ENCODE data around the gene HAVCR1. TPM values are rescaled to one million over a fixed set of nuclear protein-coding genes. Genes with fewer than 3 reads are reported as not detected.
"Not testable (repeated sequence)": the region's sequence is repeated elsewhere in the genome, so short reads cannot be mapped to it uniquely, and the experiment has no call there.

Gene HAVCR1
- 1 to 10 TPM in 3 of 5 donors, under 1 TPM in 2; 0.24 to 1.5 (median 1.1) TPM for polyA plus RNA-seq (ENCODE audit: insufficient read depth in 1 of 5, insufficient read length in 5 of 5, low replicate concordance in 1 of 5)
- long read RNA-seq, donor 1, result 0 reads
- long read RNA-seq, donor 2, result 0 reads
- long read RNA-seq, donor 3, result 0 reads
- long read RNA-seq, donor 4, result 0 reads
- long read RNA-seq, donor 5, result 0 reads
- long read RNA-seq, donor 6, result 0 reads
- long read RNA-seq, donor 7, result 0 reads
- long read RNA-seq, donor 8, result 0 reads

DNA sequence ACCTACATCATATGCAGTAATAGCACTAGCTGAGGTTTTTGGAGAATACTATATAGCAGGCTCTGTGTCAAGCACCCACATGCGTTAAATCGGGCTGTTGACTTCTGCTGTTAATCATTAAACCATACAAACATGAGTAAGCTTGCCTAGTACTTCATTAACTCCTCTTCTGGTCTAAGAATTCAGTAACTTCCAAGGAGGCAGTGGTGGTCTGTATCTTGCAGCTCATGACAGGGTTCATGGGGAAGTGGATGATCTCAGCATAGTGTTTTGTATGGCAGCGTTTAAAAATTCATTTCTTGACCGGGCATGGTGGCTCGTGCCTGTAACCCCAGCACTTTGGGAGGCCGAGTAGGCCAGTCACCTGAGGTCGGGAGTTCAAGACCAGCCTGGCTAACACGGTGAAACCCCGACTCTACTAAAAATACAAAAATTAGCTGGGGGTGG, at the start of gene HAVCR1:
Gene HAVCR1, minus strand, starts transcription at position 24 of the 447 bp plus-strand sequence. CDS start 1,173 bp downstream, outside the sequence.
- no peak for DNase-seq

DNA sequence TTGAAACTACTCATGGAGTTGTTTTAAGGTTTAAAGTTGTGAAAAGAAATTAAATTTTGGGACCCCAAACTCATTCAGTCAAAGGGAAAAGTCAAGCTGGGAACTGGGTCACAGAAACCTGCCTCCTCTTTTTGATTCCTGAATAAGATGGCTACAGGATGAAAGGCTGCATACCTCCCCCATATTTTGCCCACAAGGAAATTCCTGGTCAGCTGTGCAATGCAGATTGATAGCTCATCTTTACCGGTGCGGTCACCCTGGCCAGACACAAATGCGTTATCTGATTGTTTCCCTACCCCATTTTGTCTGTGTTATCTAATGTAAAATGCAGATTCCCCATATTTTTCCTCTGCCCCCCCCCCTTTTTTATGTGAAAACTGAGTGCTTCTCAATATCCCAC, 48.6 kb upstream of the HAVCR1 start:
- no peak for DNase-seq

DNA sequence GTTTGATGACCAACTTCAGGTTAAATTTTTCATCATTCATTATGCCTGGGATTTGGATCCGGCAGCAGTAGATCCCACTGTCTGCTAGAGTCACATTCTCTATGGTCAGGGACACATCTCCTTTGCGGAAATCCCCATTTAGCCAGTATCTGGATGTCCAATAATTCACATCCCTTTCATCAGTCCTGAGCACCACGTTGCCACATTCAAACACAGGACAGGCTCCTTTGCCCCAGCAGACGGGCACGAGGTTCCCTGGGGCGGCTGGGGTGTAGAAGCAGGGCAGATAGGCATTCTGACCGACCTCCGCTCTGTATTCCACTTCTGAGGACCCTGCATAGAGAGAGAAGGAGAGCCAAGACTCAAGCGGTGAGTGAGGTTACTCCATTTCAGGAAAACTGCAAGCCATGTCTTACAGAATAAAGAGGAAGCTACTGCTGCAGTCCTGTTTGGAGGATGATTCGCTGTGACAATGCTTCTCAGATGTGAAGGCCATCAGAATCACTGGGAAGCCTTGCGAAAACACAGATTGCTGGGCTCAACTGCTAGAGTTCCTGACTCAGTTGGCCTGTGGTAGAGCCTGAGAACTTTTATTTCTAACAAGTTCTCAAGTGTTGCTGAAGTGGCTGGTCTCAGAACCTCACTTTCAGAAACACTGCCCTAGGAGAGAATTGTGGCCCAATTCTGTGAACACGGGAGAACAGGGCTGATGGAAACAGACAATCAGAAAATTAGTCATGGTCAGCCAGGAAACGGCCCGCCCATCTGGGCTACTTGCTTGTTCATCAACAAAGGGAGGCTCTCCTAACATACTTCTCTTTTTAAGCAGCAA, 47.9 kb upstream of the HAVCR1 start:
- DNase-seq, result no peak

DNA sequence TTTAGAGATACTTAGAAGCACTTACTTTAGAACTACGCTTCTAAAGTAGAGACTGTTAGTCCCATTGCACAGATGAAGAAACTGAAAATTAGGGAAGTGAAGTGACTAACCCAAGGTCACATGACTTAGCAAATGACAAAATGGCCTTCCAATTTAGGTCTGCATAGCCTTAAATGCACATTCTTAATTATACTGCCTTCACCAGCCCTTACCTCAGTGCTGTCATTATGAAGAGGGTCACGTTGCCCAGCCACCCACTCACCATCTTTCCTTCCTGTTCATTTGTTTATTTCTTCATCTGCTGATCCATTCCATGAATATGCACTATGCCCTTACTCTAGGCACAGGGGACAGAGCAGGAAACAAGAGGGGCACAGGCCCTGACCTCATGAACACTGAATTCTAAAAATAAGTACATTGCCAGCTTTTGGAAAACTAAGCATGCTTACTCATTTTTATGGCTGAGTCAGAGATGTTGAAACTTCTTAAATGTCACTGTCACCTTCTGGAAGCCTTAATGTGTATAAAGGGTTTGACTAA, 41.3 kb upstream of the HAVCR1 start:
- no peak for DNase-seq

DNA sequence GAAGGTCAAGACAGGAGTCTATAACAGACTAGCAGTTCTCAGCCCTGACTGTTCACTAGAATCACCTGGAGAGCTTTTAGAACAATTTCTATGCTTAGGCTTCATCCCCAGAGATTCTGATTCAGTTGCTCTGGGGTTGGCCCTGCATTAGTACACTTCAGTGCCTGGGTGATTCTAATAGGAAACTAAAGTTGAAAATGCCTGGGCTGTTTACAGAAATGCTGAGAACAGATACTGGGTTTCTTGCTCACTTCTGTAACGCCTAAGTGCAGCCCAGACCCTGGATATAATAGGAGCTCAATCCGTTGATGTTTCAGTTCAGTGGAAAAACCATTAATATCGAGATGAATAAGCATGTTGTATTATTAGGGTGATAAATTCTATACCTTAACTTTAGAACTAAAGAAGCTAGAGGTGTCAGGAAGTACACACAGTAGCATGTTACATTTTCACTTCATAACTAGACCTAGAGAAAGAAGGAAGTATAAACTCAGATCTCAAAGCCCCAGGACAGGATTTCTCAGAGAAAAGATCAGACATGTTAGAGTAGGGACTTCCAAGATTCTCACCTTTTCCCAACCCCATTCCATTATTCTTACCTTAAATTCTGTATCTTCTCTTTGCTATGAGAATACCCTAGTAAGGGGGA, 29.6 kb upstream of the HAVCR1 start:
- no peak for DNase-seq

DNA sequence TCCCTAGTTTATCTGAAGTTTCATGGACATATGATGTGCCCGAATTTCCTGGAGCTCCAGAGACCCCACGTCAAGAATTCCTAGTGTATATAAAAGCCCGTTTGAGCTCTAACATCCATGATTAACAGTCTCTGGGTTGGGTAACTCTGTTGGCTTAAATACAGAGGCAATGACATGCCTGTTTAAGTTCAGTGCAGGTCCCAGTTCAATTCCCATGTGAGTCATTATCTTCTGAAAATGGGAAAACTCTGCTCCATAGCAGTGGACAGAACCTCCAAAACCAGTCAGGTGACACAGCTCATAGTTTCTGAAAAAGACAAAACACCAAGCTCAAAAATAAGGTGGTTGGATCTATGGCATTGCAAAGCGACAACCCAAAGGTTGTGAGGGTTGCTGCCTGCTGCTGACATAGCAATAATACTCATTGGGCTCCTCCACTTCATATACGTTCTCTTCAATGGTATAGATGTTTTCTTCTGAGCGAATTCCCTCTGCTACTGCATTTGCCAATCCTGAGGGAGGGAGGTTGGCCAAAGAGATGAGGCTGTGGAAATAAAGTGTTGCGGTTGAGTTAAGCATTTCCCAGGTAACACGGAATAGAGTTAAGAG, 27.9 kb upstream of the HAVCR1 start:
- no peak for DNase-seq

DNA sequence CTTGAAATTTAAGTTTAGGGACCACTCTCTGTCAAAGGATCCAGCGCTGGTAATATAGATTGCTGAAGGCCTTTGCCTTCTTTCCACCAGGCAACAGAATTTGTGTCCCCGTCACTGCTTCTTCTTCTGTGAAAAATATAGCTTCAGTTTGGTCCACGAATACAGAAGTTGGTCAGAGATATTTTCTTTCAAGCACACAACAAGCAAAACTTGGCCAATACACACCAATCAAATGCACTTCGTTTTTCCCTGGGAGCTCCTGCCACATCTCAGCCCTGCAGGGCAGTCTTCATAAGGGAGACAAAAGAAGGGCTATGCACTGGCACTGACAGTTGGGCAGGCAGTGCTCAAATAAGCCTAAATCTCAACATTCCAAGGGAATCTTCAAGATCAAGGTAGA, 27.0 kb upstream of the HAVCR1 start:
- DNase-seq, result no peak

DNA sequence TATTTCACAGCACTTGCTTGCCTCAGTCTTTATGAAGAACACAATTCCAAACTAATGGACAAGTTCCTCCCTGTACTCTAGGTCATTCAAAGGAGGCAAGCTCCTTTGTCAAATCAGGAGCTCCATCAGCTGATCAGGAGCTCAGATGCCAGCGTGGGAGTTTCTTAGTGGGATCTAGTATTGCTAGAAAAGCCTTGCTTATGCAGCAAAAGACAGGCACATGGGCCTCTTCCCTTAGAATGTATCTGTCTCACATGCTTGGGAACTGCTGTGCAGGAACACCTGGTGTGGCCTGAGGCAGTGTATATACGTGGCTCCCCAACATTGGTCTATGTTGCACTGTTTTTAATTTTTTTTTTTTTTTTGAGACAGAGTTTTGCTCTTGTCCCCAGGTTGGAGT, 21.4 kb upstream of the HAVCR1 start:
- DNase-seq, result no peak

DNA sequence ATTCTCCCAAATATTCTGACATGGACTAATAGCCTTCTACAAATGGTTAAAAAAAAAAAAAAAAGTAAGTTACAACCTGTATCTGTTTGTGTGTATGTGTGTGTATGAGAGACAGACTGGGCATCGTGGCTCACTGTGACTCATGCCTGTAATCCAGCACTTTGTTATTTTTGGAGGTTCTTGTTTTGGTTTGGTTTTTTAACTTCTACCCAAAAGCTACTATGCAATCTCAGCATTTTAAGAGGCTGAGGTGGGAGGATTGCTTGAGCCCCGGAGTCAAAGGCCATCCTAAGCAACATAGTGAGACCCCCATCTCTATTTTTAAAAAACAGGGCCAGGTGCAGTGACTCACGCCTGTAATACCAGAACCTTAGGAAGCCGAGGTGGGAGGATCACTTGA, 17.6 kb upstream of the HAVCR1 start:
- no peak for DNase-seq

DNA sequence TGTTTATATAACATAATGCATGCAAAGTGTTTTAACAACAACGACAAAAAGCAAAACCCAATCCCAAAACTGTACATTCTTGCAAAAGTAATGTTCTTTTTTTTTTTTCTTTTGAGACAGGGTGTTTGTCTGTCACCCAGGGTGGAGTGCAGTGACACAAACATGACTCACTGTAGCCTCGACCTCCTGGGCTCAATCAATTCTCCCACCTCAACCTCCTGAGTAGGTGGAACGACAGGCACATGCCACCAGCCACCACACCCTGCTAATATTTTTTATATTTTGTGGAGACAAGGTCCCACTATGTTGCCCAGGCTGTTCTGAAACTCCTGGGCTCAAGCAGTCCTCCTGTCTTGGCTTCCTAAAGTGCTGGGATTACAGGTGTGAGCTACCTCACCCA, 13.6 kb upstream of the HAVCR1 start:
- DNase-seq, result no peak

DNA sequence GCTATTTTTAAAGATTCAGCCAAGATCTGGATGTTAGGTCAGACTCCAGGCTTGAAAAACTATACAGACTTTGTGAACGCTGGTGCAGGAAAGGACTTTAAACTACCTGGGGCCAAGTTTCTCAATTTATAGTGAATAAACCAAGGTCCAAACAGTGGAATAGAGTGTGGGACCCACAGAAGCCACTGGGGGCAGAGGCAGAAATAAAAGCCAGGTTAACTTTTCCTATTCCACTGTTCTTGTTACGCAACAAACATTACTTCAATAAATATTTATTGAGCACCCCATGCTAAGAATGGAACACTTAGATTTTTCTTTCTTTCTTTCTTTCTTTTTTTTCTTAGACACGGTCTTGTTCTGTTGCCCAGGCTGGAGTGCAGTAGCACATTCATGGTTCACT, 11.0 kb upstream of the HAVCR1 start:
- no peak for DNase-seq

DNA sequence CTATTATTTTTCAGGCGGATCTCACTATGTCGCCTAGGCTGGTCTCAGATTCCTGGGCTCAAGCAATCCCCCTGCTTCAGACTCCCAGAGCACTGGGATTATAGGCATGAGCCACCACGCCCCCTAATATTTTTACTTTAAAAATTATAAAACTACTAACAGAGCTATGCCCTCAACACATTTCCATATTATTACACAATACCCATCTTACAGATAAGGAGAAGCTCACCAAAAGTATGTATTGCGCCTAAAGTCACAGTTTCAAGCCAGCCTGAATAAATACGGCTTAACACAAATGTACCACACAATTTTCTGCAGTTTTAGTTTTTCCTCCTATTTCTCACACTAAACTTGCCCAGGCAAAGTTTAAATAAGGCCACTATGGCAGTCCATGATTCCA, 9.9 kb upstream of the HAVCR1 start:
- DNase-seq, result no peak

DNA sequence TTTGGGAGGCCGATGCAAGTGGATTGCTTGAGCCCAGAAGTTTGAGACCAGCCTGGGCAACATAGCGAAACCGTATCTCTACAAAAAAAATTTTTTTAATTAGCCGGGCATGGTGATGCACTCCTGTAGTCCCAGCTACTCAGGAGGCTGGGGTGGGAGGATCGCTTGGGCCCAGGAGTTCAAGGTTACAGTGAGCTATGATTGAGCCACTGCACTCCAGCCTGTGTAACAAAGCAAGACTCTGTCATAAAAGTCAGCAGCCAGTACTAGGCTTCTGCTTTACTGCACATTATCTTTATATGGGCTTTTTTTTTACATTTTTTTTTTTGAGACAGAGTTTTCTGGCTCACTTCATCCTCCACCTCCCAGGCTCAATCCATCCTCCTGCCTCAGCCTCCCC, 9.4 kb upstream of the HAVCR1 start:
- no peak for DNase-seq

DNA sequence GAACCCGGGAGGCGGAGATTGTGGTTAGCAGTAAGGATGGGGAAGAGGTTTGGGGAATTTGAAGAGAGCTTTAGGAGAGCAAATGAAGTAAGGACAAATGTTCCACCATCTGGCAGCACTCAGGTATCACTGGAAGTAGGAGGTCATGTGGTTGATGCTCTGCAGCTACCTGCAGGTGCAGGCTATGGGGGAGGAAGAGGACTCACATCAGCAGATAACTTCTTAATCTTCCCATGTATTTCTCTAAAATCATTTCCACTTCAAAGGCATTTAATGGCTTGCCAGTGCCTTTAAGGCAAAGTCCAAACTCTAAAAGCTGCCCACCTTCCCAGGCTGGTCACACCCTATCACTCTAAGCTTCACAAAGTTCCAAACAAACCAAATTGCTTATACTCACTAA, 8.1 kb upstream of the HAVCR1 start:
- no peak for DNase-seq

DNA sequence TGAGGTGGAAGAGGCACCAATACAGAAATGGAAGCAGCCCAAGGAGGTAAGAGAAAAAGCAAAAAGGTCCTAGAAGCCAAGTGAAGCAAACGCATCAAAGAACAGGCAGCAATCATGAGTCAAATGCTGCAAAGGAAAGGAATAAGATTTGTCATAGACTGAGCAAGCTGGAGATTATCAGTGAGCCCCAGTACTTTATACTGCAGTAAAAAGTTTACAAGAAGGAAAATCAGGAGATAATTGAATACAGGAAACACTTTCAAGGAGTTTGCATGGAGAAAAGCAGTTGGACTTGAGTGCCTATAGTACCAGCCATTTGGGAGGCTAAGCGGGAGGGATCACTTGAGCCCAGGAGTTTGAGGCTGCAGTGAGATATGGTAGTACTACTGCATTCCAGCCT, 7.2 kb upstream of the HAVCR1 start:
- no peak for DNase-seq

DNA sequence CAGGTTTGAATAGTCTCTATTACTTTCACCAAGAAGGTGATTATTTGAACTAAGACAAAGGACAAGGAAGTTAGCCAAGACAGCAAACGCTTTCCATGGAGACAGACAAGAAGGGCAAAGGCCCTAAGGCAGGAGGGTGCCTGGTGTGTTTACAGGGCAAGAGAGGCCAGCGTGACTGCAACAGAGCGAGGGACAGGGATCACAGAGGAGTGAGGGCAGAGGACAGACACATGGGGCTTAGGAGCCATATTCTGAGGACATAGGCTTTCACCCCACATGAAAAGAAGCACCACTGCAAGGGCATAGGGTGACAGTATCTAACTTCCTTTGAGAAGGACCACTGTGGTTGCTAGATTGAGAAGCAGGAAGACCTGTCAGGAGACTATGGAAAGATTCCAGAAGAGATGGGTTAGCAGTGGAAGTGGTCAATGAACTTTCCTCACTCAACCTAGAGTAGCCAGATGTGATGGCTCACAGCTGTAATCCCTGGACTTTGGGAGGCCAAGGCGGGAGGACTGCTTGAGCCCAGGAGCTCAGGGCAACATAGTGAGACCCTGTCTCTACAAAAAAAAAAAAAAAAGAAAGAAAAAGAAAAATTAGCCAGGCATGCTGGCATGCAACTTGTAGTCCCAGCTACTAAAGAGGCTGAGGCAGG, 5.0 kb upstream of the HAVCR1 start:
- DNase-seq, result no peak

DNA sequence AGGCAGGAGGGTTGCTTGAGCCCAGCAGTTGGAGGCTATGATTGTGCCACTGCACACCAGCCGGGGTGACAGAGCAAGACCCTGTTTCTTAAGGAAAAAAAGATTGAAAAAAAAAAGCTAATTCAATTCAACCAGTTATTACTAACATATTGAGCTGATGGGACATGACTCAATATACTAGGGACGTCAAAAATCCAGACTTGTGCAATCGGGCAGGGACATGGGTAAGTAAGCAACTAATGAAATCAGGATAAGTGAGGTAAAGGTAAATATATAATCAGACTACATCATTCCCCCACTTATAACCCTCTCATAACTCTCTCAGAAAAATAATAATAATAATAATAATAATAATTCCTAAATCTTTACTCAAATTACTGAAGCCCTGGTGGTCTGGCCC, 975 bp upstream of the HAVCR1 start:
- no peak for DNase-seq

DNA sequence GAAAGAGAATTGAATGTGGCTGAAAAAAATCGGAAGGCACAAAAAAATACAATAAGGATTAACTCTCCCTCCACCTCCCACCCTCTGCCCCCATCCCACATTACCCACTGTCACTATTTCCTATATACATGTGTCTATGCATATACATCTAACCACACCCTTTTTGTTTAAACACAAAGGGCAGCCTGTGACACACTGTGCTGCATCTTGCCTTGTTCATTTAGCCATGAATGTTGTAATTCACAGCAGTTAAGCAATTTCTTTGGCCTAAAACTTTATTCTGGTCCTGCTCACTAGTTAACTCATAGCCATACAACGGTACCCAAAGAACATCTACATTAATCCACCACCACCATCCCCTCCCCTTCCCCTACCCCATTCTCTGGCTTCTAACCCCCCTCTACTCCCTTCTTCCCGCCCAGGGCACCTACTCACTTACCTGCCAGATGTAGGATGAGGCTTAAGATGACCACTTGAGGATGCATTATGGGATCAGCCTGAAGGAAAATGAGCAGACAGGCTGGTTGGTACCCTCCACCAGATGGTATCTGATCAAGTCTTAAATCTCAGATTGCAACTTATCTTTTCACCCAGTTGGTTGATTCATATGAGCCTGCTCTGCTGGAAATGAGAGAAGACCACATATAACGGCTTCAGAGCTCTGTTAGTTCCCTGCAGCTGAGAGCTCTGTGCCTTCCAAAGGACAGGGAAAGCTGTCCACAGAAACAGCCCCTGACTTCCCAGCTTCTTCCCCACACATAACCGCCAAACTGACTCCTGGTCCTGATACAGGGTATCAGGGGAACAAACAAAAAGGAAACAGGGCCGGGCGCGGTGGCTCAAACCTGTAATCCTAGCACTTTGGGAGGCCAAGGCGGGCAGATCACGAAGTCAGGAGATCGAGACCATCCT, 1.2 kb downstream of the HAVCR1 start:
- DNase-seq, result no peak

DNA sequence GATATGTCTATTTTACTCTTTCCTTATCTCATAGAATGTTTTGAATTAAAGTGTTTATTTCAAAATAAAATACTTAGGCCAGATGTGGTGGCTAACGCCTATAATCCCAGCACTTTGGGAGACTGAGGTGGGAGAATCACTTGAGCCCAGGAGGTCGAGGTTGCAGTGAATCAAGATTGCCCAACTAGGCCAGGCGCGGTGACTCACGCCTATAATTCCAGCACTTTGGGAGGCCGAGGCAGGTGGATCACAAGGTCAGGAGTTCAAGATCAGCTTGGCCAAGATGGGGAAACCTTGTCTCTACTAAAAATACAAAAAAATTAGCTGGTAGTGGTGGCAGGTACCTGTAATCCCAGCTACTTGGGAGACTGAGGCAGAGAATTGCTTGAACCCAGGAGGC, 2.1 kb downstream of the HAVCR1 start:
- not testable (repeated sequence) for DNase-seq

DNA sequence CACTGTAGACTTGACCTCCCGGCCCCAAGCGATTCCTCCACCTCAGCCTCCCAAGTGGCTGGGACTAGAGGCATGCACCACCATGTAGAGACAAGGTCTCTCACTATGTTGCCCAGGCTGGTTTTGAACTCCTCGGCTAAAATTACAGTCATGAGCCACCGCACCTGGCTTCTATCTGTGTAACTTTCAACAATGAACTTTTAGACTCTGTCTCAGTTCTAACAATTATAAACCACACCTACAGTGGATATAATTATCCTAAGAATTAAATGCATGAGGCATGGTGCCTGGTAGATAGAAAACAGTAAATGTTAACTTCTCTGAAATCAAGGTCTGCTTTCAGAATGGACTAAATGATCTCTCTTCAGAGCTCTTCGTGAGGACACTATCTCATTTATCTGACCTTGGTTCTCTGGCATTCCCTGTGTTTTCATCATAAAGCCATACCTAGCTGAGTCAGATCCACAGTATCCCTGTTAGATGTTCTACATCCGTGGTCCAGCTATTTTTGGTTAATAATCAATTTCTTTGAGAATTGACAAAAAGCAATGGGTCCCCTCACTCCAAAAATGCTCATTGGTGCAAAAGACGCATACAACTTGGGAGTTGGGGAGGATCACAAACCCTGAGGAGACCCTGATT, 7.2 kb downstream of the HAVCR1 start:
- DNase-seq, result no peak

Data from right lung (tissue), 10 donors.